Mucosa of descending colon (tissue), 3 donors: Measurements from ENCODE around the gene GATA6. TPM values are rescaled to one million over a fixed set of nuclear protein-coding genes. Genes with fewer than 3 reads are reported as not detected.
"Not testable (repeated sequence)": the region's sequence is repeated elsewhere in the genome, so short reads cannot be mapped to it uniquely, and the experiment has no call there.

ENCODE experiments used
- ATAC-seq: fragments of 200-7000 bp; cut with Tn5 transposase; one replicate; pipeline ENCODE4 v1.9.1; 2020; ENCODE audit warnings: mild to moderate bottlenecking, moderate library complexity
- DNase-seq, 3 donors: peaks; one replicate each; pipeline ENCODE4 v3.0.0-alpha.2; 2020
- H3K36me3 ChIP-seq: fragments of 200-600 bp; one replicate; pipeline ENCODE4 v1.8.0; 2021; ENCODE audit warnings: low read depth, mild to moderate bottlenecking
- H3K4me1 ChIP-seq: fragments of 200-600 bp; one replicate; pipeline ENCODE4 v1.8.0; 2021; ENCODE audit warnings: low read depth, mild to moderate bottlenecking
- H3K4me3 ChIP-seq: fragments of 200-600 bp; one replicate; pipeline ENCODE4 v1.8.0; 2021; ENCODE audit warnings: mild to moderate bottlenecking
- H3K9me3 ChIP-seq: fragments of 200-600 bp; one replicate; pipeline ENCODE4 v1.8.0; 2021; ENCODE audit warnings: mild to moderate bottlenecking
- intact Hi-C, 2 donors: fragments of 100-400 bp; cut with DNase I in 1 of 2; cut with micrococcal nuclease in 1 of 2; formaldehyde crosslinking; loops; one replicate each; pipeline versions ENCODE4 v1.11.0 to v1.11.1; 2022; cut with DNase I, micrococcal nuclease
- total RNA-seq, 3 donors: library from RNA; stranded (reverse); fragmentation: NEBNext Ultra II Directional in 2 of 3; extraction: Animal tissue kit (Norgen Biotek cat#: 25700) in 2 of 3; gene quantifications; one replicate each; pipeline versions ENCODE4 v1.2.1 to v1.2.4, GENCODE V29; 2021 to 2023
- TF ChIP-seq, protein P1 (sequence below): fragments of 200-600 bp; IDR thresholded peaks from one replicate; pipeline ENCODE4 v1.8.0; 2022; ENCODE audit warnings: antibody characterized with exemption, mild to moderate bottlenecking
- donor health status: DM: no; HTN: no; CAD: no; lungs with moderate emphysema.
- donor health status: DM: no; HTN: no; CAD: no.
- donor health status: DM: no; HTN: yes; CAD: no.

GATA6 gene
- total RNA-seq, 3 donors from 2014 or later, result 21.9 to 58.8 (median 43.3) TPM

DNA sequence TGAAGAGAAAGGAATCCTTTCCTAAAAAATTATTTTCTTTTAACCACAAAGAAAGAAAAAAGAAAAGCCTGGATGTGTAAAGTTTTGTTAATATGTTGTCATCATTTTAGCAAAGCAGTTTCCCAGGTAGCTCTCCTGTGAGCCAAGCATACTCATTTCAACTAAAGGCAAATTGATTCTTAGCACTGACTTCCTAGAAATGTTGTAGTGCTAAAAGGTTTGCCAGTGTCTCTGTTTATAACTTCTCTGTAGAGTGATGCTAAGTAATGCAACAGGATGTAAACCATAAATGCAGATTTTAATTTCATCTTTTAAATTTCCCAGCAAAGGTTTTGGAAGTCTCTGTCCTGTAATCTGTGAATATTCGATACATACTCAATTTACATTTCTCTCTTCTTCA, 10.2 kb downstream of the GATA6 start:
- ATAC-seq (no peak), DNase-seq (no peak)
- TF ChIP-seq, protein P1, sequence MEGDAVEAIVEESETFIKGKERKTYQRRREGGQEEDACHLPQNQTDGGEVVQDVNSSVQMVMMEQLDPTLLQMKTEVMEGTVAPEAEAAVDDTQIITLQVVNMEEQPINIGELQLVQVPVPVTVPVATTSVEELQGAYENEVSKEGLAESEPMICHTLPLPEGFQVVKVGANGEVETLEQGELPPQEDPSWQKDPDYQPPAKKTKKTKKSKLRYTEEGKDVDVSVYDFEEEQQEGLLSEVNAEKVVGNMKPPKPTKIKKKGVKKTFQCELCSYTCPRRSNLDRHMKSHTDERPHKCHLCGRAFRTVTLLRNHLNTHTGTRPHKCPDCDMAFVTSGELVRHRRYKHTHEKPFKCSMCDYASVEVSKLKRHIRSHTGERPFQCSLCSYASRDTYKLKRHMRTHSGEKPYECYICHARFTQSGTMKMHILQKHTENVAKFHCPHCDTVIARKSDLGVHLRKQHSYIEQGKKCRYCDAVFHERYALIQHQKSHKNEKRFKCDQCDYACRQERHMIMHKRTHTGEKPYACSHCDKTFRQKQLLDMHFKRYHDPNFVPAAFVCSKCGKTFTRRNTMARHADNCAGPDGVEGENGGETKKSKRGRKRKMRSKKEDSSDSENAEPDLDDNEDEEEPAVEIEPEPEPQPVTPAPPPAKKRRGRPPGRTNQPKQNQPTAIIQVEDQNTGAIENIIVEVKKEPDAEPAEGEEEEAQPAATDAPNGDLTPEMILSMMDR, result no peak
- intact Hi-C loops, result loop anchor here in 1 of 2 donors (5.0 kb wide), 1 partner anchor 168 kb away; no protein-coding TSS in a partner anchor
- Histone ChIP-seq H3K4me3 (no peak overlapping the region), H3K9me3 (no peaks in the 10 kb centered on the region), H3K4me1 (peaks cover 15% of the 10 kb centered on the region), H3K36me3 (no peaks in the 10 kb centered on the region)

DNA sequence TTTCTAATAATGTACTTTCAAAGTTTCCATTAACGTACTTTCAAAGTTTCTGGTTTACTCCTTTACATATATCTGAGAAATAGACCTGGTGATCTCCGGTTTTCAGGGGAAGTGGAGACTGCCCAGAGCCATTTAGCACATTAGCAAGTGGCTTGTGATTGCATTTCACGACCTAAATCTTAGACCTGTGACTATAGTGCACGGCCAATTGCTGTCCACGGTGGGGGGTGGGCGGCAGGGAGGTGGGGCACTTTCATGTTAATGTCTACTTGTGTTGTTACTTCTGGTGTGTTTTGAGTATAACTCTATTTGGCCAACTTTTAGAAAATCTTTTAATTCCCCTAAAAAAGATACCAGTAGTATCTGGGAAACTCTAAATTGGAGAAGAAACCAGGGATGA, 11.3 kb downstream of the GATA6 start:
- ATAC-seq (no peak), DNase-seq (no peak)
- H3K4me3 ChIP-seq, result no peak overlapping the region
- peaks cover 26% of the 10 kb centered on the region for H3K4me1 ChIP-seq
- intact Hi-C loops, result no loop called here
- H3K9me3 ChIP-seq, result no peaks in the 10 kb centered on the region
- H3K36me3 ChIP-seq, result no peaks in the 10 kb centered on the region
- TF ChIP-seq, protein P1, result no peak

DNA sequence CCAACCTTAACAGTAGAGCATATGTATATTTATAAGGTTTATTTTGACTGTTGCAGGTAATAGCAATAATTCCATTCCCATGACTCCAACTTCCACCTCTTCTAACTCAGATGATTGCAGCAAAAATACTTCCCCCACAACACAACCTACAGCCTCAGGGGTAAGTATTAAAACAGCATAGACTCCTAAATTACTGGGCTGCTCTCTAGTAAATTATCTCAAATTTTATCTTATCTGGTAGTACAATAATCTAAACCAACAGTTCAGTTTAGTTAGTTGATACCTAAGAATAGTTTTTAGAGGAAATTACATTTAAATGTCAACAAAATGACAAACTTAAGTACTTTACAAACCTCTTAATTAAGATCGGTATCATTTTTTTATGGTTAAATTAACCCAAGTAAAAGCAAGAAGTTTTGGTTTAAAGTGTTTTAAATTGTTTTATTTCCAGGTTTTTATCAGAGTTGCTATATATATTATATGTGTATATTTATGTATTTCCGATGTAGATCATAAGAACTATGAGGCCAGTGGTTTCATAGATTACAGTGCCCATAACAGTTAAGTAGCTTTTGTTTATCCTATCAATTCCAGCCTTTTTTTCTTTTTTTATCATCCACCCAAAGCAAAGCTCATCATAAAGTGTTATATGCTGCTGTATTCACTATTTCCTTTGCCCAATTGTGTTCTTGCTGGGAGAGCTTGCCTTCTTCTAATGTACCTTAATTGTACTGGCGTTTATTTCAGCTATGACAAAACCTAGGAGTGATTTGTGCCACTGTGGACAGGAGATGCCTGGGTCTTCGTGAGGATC, 13.7 kb downstream of the GATA6 start:
- DNase-seq (no peak), ATAC-seq (peak; percentile 1)
- Histone ChIP-seq H3K9me3 (no peaks in the 10 kb centered on the region), H3K4me1 (peaks cover 27% of the 10 kb centered on the region), H3K4me3 (no peak overlapping the region), H3K36me3 (no peaks in the 10 kb centered on the region)
- TF ChIP-seq, protein P1, result no peak
- intact Hi-C loops, result no loop called here

DNA sequence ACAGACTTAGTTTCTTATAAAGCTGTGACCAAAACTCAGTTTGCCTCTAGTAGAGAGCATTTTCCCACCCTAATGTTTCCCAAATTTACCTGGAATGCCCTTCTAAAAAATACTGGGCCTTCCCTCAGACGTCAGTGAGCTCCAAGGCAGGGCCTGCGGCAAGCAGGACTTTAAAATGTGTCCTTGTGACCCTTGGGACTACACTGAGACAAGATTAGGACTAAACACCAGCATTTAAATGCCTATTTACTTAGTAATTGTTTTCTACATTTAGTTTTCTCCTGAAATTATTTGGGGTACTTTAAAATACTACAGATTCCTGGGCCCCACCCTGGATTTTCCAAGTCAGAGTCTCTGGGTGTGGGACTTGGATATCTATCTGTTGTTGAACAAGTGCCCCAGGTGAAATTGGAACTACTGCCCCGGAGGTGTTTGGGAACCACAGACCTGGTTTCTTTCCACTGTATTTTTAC, 14.3 kb downstream of the GATA6 start:
- Histone ChIP-seq H3K4me1 (peaks cover 28% of the 10 kb centered on the region), H3K4me3 (no peak overlapping the region), H3K9me3 (no peaks in the 10 kb centered on the region), H3K36me3 (no peaks in the 10 kb centered on the region)
- ATAC-seq (no peak), DNase-seq (no peak)
- intact Hi-C loops, result no loop called here
- TF ChIP-seq, protein P1, result no peak

DNA sequence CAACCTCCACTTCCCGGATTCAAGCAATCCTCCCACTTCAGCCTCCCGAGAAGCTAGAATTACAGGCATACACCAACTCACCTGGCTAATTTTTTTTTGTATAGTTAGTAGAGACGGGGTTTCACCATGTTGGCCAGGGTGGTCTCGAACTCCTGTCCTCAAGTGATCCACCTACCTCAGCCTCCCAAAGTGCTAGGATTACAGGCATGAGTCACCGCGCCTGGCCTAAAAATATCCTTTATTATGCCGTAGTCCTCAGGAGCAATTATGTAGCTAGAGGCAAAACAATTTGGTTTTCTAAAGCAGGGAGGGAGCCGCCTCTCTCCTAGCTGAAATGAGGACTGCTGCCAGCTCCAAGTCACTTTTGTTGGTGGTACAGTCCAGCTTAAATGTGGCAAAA, 15.2 kb downstream of the GATA6 start:
- intact Hi-C loops, H3K9me3 ChIP-seq, DNase-seq, H3K4me3 ChIP-seq, H3K36me3 ChIP-seq: not testable (repeated sequence)
- ATAC-seq, result peak; percentile 6
- peaks cover 35% of the 10 kb centered on the region for H3K4me1 ChIP-seq

DNA sequence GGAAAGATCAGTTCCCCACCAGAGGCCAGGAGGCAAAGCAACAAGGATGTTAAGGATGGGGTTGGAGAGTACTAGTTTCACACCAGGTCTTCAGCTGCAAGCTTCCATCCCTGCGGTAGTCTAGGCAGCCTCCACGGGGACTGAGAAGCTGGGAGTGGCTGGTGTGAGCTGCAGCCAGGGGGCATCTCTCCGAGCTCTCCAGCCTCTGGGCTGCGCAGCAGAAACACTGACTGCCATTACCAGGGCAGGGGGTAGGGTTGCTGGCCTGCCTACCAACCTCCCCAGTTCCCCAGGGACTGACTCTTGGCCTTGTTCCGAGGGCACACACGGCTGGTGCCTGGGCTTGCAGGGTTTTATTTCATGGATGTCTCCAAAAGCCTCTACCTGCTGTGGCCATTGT, 15.9 kb downstream of the GATA6 start:
- DNase-seq (peak in 1 of 3 donors; percentile 56), ATAC-seq (peak; percentile 47)
- TF ChIP-seq, protein P1, result no peak
- H3K4me3 ChIP-seq, result no peak overlapping the region
- no peaks in the 10 kb centered on the region for H3K9me3 ChIP-seq
- H3K36me3 ChIP-seq, result no peaks in the 10 kb centered on the region
- H3K4me1 ChIP-seq, result peaks cover 39% of the 10 kb centered on the region
- intact Hi-C loops, result no loop called here
